Left colon (tissue), 2 donors: Measurements from ENCODE around the gene ELP1. TPM values are rescaled to one million over a fixed set of nuclear protein-coding genes. Genes with fewer than 3 reads are reported as not detected.
A peak's percentile ranks its signal among the peaks of the same experiment; 100 is the strongest.
"Not testable (repeated sequence)": the region's sequence is repeated elsewhere in the genome, so short reads cannot be mapped to it uniquely, and the experiment has no call there.

ENCODE experiments used
- ATAC-seq: fragments of 200-7000 bp; cut with Tn5 transposase; one replicate; pipeline ENCODE4 v1.9.1; 2020; ENCODE audit warnings: mild to moderate bottlenecking, moderate library complexity
- DNase-seq, 2 donors: peaks; one replicate each; pipeline ENCODE4 v3.0.0-alpha.2; 2020
- intact Hi-C, 2 donors: fragments of 100-400 bp; cut with DNase I in 1 of 2; cut with micrococcal nuclease in 1 of 2; formaldehyde crosslinking; loops; one replicate each; pipeline versions ENCODE4 v1.11.2 to v1.14.0; 2022; cut with DNase I, micrococcal nuclease
- total RNA-seq, 2 donors: library from RNA; stranded (reverse); fragmentation: NEBNext Ultra II Directional; extraction: Animal tissue kit (Norgen Biotek cat#: 25700); gene quantifications; one replicate each; pipeline ENCODE4 v1.2.1, GENCODE V29; 2021
- donor health status: DM: no; HTN: no; CAD: no.
- donor health status: DM: yes; HTN: yes; CAD: no.

The ELP1 gene
- total RNA-seq, 2 donors from 2014 or later, result 12.8 to 13.1 TPM

DNA sequence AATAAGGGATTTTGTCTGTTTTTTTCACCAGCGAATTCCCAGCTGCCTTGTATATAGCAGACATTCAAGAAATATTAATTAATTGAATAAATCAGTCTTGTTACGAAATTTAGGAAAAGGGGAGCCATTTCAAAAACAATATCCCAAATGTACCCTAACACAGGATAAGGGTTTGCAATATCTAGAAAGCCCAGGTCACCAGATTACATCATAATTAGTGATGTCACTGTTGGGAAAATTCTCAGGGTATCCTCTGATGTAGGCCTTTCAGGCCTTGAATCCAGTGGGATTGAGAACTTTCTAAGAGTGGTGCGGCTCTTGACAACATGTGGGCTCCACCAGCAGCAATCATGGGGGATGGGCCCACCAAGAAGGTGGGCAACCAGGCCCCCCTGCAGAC is 71.9 kb downstream of the ELP1 start, which contains the start of gene ACTL7A:
TSS of gene ACTL7A (plus strand) at position 270 of the 400 bp plus-strand sequence. CDS start at position 327, 57 bp downstream.
- intact Hi-C loops, result no loop called here

GRCh38 chr9:108861464-108861863 is 72.5 kb downstream of the ELP1 start:
- ATAC-seq (no peak), DNase-seq (no peak)
- intact Hi-C loops, result no loop called here

More for the DNA sequence above, 71.9 kb downstream of the ELP1 start, which contains the start of gene ACTL7A:
- no peak for DNase-seq
- no peak for ATAC-seq

- ATAC-seq (peak; percentile 87), DNase-seq (no peak)
- intact Hi-C loops, result no loop called here
These were observed 73.2 kb downstream of the ELP1 start for GRCh38 chr9:108860764-108861163.

DNA sequence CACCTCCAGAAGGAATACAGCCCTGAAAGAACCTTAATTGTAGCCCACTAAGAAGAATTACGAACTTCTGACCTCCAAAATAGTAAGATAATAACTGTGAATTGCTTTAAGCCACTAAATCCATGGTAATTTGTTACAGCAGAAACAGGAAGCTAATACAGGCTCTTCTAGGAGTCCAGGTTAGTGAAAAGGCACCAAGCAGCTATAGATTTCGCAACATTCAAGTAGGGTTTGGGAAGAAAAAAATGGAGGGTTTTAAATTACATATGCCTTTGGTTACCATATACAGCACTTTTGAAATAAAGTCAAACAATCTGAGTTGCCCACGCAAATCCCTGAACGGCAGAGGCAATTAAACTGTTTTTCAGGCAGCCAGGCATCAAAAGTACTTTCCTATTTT is 73.6 kb downstream of the ELP1 start:
- DNase-seq, result no peak
- no peak for ATAC-seq
- intact Hi-C loops, result no loop called here

GRCh38 chr9:108859459-108860114 is 74.3 kb downstream of the ELP1 start:
- intact Hi-C loops, result no loop called here
- DNase-seq, result no peak
- no peak for ATAC-seq

- intact Hi-C loops, result no loop called here
- ATAC-seq (no peak), DNase-seq (no peak)
These were observed 76.4 kb downstream of the ELP1 start for GRCh38 chr9:108857572-108857971.

GRCh38 chr9:108855888-108856287 is 78.0 kb downstream of the ELP1 start, which contains the start of gene ACTL7B:
Gene ACTL7B, minus strand, starts transcription at chr9:108855986. Its CDS starts 56 bp downstream, at chr9:108855930.
- ATAC-seq, result no peak
- intact Hi-C loops, result no loop called here
- DNase-seq, result no peak

DNA sequence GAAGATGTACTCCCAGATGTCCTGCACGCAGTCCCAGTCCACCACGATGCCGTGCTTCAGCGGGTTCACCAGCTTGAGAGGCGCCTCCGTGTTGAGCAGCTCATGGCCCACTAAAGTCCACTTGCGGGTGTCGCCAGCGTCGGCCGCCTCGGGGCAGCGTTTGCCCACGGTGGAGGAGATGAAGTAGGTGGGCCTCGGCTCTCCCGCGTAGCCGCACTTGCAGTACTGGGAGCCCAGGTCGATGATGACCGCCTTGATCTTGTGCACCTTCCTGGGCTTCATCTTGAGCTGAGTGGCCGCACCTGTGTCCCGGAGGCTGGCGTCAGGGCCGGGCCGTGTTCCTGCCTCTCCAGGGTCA is 78.4 kb downstream of the ELP1 start:
- DNase-seq (no peak), ATAC-seq (no peak)
- intact Hi-C loops, result no loop called here

DNA sequence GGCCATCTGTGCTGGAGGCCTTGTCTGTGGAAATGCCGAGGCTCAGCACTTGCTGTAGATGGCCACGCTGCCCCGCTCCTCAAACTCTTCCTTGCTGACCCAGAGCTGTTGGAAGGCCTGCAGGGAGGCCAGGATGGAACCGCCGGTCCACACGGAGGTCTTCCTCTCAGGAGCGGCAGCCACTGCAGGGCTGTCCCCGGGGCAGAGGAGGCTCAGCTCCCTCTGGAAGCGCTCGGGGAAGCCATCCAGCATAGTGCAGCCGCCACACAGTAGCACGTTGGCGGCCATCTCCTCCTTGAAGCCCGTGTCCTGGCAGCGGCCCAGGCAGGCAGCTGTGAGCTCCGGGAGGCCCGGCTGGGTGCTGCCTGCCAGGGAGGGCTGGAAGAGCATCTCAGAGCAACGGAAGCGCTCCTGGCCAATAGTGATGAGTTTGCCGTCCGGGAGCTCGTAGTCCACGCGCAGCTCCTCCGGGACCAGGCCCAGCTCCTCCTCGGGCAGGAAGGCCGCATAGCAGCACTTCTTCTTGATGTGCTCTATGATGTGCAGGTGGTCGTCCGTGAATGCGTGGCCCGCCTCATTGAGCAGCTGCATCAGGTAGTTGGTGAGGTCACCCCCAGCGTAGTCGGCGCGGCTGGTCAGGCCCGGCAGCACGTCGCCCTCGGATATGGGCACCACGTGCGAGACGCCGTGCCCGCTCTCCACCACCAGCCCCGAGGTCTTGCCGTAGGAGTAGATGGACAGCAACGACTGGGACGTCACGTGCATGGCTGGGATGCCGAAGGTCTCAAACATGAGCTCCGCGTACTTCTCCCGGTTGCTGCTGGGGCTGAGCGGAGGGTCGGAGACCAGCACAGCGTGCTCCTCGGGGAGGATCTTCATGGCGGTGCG is 79.0 kb downstream of the ELP1 start:
- intact Hi-C loops, result no loop called here
- DNase-seq (no peak), ATAC-seq (no peak)

DNA sequence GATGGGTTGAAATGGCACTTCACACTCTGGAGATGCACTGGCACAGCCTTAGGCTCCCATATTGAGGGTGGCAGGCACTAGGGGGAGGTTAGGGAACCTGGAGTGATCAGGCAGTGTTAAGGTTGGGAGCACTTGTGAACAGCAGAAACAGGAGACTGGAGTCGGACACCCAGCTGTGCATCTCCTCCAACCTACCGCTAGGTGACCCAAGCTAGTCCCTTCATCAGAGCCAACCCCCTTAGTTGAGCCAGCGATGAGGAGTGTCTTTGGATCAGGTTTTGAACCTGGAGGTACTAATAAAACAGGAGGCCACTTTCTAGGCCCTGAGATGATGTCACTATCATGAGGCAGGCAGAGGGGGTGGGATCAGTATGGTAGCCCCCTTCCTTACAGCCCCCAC is 79.8 kb downstream of the ELP1 start:
- intact Hi-C loops, result no loop called here
- ATAC-seq, result no peak
- DNase-seq, result no peak

DNA sequence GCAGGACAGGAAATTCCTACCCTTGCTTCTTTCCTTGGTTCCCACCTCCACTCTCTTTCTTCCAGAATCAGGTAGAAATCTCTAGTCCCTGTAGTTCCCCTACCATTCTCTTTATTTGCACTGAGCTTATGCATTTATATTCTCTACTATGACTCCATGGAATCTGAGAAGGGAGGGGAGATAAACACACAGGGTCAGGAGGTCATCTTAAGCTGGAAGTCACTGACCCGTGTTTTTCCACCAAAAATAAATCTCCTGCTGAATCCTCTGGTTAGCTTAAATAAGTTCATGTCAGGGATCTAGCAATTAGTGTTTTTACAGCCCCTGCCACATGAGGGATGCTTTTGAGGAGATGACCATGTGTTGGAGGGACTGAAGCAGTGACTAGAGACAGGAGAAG is 81.8 kb downstream of the ELP1 start:
- DNase-seq (no peak), ATAC-seq (no peak)
- intact Hi-C loops, result no loop called here

GRCh38 chr9:108851138-108851537 is 82.8 kb downstream of the ELP1 start:
- ATAC-seq (no peak), DNase-seq (no peak)
- intact Hi-C loops, result no loop called here

GRCh38 chr9:108850293-108850897 is 83.5 kb downstream of the ELP1 start:
- DNase-seq, result no peak

DNA sequence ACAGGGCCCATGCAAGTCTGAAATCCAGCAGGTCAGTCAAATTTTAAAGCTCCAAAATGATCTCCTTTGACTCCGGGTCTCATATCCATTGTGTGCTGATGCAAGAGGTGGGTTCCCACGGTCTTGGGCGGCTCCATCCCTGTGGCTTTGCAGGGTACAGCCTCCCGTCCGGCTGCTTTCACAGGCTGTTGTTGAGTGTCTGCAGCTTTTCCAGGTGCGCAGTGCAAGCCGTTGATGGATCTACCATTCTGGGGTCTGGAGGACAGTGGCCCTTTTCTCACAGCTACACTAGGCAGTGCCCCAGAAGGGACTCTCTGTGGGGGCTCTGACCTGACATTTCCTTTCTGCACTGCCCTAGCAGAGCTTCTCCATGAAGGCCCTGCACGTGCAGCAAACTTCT is 85.6 kb downstream of the ELP1 start:
- intact Hi-C loops, ATAC-seq, DNase-seq: not testable (repeated sequence)

More at GRCh38 chr9:108850293-108850897, 83.5 kb downstream of the ELP1 start:
- ATAC-seq, result peak; percentile 56
- intact Hi-C loops, result no loop called here

DNA sequence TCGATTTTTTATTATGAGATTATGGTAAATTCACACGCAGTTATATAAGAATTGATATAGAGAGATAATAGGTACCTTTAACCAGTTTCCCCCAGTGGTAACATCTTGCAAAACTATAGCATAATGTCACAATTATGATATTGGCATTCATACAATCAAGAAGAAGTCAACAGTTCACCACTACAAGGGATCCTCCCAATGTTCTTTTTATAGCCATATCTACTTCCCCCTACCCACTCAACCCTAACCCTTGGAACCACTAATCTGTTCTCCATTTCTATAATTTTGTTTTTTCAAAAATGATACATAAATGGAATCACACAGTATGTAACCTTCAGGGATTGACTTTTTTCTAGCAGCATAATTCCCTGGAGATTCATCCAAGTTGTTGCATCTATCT is 88.0 kb downstream of the ELP1 start:
- no peak for ATAC-seq
- intact Hi-C loops, result no loop called here
- DNase-seq, result no peak

DNA sequence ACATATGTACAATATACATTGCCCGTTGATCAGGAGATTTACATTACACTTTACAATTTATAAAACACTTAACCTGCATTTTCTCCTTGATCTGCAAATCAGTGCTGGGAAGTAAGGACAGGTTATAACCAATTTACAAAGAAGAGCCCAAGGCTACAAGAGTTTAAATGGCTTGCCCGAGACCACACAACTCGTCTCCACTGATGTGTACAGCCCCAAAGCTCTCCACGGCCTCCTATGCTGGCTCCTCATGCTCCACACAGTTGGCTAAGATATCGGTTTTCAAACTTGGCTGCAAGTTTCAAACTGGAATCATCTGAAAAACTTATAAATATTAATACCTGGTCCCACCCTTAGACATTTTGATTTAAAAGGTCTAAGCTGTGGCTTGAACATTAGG is 88.4 kb downstream of the ELP1 start:
- intact Hi-C loops, result no loop called here
- DNase-seq (no peak), ATAC-seq (no peak)

DNA sequence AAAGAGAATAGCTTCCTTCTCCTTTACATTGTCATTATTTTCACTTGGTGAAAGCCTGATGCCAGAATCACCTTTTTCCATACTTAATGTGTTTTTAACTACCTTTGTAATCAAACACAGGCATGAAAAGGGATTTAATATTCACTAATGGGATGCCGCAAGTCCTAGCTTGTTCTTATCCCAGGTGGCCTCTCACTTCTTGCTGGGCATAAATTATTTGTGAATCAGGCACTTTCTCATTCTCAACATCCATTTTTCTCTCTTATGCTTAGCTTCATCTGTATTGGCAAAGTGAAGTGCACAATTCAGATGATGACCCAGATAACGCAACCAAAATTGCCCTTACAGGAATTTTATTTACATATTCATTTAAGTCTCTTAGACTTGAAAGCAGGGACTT is 89.1 kb downstream of the ELP1 start:
- no peak for ATAC-seq
- DNase-seq, result no peak
- intact Hi-C loops, result no loop called here

DNA sequence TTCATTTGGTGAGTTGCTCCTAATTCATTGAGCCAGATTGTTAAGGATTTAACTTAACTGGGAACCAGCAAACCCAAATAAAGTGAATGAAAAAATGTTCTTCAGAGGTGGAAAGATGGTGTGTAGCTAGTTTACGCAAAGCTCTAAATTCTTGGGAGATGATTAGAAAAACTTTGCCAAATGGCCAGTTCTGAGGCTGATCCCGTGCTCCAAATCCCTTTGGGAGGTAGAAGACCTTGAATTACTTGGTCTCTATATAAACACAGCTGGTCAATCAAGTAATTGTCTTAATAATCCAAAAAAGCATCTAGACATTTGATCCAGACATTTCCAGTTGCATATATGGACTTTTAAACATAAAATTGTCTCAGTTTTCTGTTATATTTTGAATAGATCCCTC is 89.5 kb downstream of the ELP1 start:
- DNase-seq, result no peak
- ATAC-seq, result no peak
- intact Hi-C loops, result no loop called here

DNA sequence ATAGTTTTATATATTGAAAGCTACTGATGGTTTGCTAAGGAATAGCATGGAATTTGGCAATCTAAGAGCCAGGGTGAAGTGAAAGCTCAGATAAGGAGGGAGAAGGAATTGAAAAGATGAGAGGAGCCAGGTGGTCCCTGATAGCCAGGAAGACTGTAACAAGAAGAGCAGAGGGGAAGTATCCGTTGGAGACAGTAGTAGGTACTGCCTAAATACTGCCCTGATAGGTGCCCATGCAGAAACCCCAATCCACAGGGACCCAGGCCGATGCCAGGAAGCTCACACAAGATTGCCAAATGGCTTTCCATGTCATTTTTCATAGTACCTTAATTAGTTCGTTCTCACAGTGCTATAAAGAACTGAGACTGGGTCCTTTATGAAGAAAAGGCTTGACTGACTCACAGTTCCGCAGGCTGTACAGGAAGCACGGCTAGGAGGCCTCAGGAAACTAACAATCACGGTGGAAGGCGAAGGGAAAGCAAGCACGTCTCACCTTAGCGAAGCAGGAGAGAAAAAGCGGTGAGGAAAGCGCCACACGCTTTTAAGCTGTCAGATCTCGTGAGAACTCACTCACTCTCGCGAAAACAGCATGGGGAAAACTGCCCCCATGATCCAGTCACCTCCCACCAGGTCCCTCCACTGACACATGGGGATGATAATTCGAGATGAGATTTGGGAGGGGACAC is 91.2 kb downstream of the ELP1 start:
- intact Hi-C loops, result no loop called here
- ATAC-seq (no peak), DNase-seq (no peak)
